DOHH2 (cell line): ENCODE measurements around the gene FOXN3.

Source experiments
- H3F3A ChIP-seq: fragments of 200-600 bp; sonication (generic), shearing (Covaris generic); 2 replicates; pipeline ENCODE4 v1.6.0; 2016; ENCODE audit warnings: antibody characterized with exemption, mild to moderate bottlenecking; ENCODE audit not compliant: control insufficient read depth, insufficient read depth
- H3K27ac ChIP-seq: fragments of 200-600 bp; sonication (generic); 2 replicates; pipeline ENCODE4 v1.5.1; 2014; ENCODE audit warnings: low read depth, mild to moderate bottlenecking, low read length, moderate library complexity
- H3K27me3 ChIP-seq: fragments of 200-600 bp; sonication (generic); 2 replicates; pipeline ENCODE4 v1.6.1; 2014; ENCODE audit warnings: mild to moderate bottlenecking, low read length, mixed read lengths; ENCODE audit not compliant: control insufficient read depth
- H3K36me3 ChIP-seq: fragments of 200-600 bp; sonication (generic); 2 replicates; pipeline ENCODE4 v1.6.1; 2014; ENCODE audit warnings: mild to moderate bottlenecking, low read length, moderate library complexity, mixed read lengths; ENCODE audit not compliant: control insufficient read depth
- H3K4me1 ChIP-seq: fragments of 200-600 bp; sonication (generic); 2 replicates; pipeline ENCODE4 v1.6.1; 2014; ENCODE audit warnings: mild to moderate bottlenecking, low read length, mixed read lengths; ENCODE audit not compliant: control insufficient read depth
- H3K4me2 ChIP-seq: fragments of 200-600 bp; sonication (generic); 2 replicates; pipeline ENCODE4 v1.6.0; 2014; ENCODE audit warnings: mild to moderate bottlenecking, low read length, moderate library complexity
- H3K4me3 ChIP-seq: fragments of 200-600 bp; sonication (generic); 2 replicates; pipeline ENCODE4 v1.5.1; 2014; ENCODE audit warnings: mild to moderate bottlenecking, low read length, mixed read lengths
- H3K79me2 ChIP-seq: fragments of 200-600 bp; sonication (generic); 2 replicates; pipeline ENCODE4 v1.6.1; 2014; ENCODE audit warnings: mild to moderate bottlenecking, low read length, mixed read lengths; ENCODE audit not compliant: control insufficient read depth
- H3K9me2 ChIP-seq: fragments of 200-600 bp; sonication (generic); replicated peaks from 2 replicates; pipeline ENCODE4 v1.6.1; 2014; ENCODE audit warnings: mild to moderate bottlenecking, low read length, mixed read lengths; ENCODE audit not compliant: control insufficient read depth
- H3K9me3 ChIP-seq: fragments of 200-600 bp; sonication (generic); 2 replicates; pipeline ENCODE4 v1.6.1; 2014; ENCODE audit warnings: antibody characterized with exemption, low read length, mixed read lengths; ENCODE audit not compliant: control insufficient read depth, insufficient read depth
- H4K20me1 ChIP-seq: fragments of 200-600 bp; sonication (generic); 2 replicates; pipeline ENCODE4 v1.6.0; 2014; ENCODE audit warnings: low read depth, mild to moderate bottlenecking, antibody characterized with exemption, low read length, moderate library complexity; ENCODE audit not compliant: control insufficient read depth, insufficient read depth
- EZH2phosphoT487 ChIP-seq: fragments of 200-600 bp; sonication (generic); IDR thresholded peaks from 2 replicates; pipeline ENCODE4 v1.6.1; 2017; ENCODE audit warnings: borderline replicate concordance, mild to moderate bottlenecking, antibody characterized with exemption, low read length, moderate library complexity, mixed read lengths
- TF ChIP-seq, protein P1 (sequence below): fragments of 200-600 bp; sonication (generic); IDR thresholded peaks from one replicate; pipeline ENCODE4 v1.5.1; 2014; ENCODE audit warnings: antibody characterized with exemption, mild to moderate bottlenecking, low read depth, low read length; ENCODE audit not compliant: poor library complexity, severe bottlenecking

FOXN3 gene

GRCh38 chr14:89138846-89139245, 278.2 kb downstream of the FOXN3 start:
- Histone ChIP-seq H3F3A (no peaks in the 10 kb centered on the region), H3K36me3 (no peaks in the 10 kb centered on the region), H3K27ac (no peak overlapping the region), H3K79me2 (no peaks in the 10 kb centered on the region), H3K9me3 (no peaks in the 10 kb centered on the region), H3K27me3 (no peaks in the 10 kb centered on the region), H3K9me2 (no peaks in the 10 kb centered on the region), H3K4me1 (no peaks in the 10 kb centered on the region), H3K4me3 (no peak overlapping the region), H4K20me1 (no peaks in the 10 kb centered on the region), H3K4me2 (no peak overlapping the region)
- TF ChIP-seq, protein P1, sequence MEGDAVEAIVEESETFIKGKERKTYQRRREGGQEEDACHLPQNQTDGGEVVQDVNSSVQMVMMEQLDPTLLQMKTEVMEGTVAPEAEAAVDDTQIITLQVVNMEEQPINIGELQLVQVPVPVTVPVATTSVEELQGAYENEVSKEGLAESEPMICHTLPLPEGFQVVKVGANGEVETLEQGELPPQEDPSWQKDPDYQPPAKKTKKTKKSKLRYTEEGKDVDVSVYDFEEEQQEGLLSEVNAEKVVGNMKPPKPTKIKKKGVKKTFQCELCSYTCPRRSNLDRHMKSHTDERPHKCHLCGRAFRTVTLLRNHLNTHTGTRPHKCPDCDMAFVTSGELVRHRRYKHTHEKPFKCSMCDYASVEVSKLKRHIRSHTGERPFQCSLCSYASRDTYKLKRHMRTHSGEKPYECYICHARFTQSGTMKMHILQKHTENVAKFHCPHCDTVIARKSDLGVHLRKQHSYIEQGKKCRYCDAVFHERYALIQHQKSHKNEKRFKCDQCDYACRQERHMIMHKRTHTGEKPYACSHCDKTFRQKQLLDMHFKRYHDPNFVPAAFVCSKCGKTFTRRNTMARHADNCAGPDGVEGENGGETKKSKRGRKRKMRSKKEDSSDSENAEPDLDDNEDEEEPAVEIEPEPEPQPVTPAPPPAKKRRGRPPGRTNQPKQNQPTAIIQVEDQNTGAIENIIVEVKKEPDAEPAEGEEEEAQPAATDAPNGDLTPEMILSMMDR: no peak
- no peak for TF ChIP-seq EZH2phosphoT487

GRCh38 chr14:89137526-89138163, 279.4 kb downstream of the FOXN3 start:
- no peaks in the 10 kb centered on the region for H3K9me3 ChIP-seq

GRCh38 chr14:89136587-89136986, 280.4 kb downstream of the FOXN3 start:
- TF ChIP-seq EZH2phosphoT487: no peak
- TF ChIP-seq, protein P1: no peak
- Histone ChIP-seq H3K27me3 (no peaks in the 10 kb centered on the region), H3K27ac (no peak overlapping the region), H3K9me3 (no peaks in the 10 kb centered on the region), H3K79me2 (no peaks in the 10 kb centered on the region), H3F3A (no peaks in the 10 kb centered on the region), H4K20me1 (no peaks in the 10 kb centered on the region), H3K4me3 (no peak overlapping the region), H3K4me2 (no peak overlapping the region), H3K36me3 (no peaks in the 10 kb centered on the region), H3K9me2 (no peaks in the 10 kb centered on the region), H3K4me1 (no peaks in the 10 kb centered on the region)

More at GRCh38 chr14:89137526-89138163, 279.4 kb downstream of the FOXN3 start:
- H3K27me3 ChIP-seq: no peaks in the 10 kb centered on the region
- no peaks in the 10 kb centered on the region for H3K4me1 ChIP-seq
- no peaks in the 10 kb centered on the region for H3F3A ChIP-seq
- H3K4me3 ChIP-seq: no peak overlapping the region
- no peaks in the 10 kb centered on the region for H3K36me3 ChIP-seq
- H4K20me1 ChIP-seq: no peaks in the 10 kb centered on the region
- H3K79me2 ChIP-seq: no peaks in the 10 kb centered on the region
- TF ChIP-seq EZH2phosphoT487: no peak
- TF ChIP-seq, protein P1: no peak
- no peak overlapping the region for H3K4me2 ChIP-seq
- no peak overlapping the region for H3K27ac ChIP-seq
- no peaks in the 10 kb centered on the region for H3K9me2 ChIP-seq
